ENCODE data around the gene HLA-DRA. TPM values are rescaled to one million over a fixed set of nuclear protein-coding genes. Genes with fewer than 3 reads are reported as not detected.

HLA-DRA gene
- polyA plus RNA-seq, 2 of the 4 experiments (the other 2 are of a cell fraction) = not detected

DNA sequence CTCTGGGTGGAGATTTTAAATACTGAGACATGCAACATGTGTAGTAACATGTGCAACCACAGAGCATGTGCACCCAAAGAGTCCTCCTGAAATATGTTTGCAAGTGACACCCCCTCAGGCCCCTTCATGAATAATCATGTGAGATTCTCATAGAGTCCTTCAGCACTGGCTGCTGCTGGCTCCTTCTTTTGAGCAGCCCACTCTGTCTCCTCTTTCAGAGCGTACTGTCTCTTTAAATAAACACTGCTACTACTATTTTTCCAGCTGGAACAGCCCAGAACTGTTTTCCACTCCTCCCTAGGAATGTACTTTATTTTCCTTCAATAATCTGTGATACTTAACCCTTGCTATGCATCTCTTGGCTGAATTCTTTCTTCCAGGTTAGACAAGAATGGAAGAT is 48.4 kb downstream of the HLA-DRA start:
- DNase-seq (ENCODE audit: low read depth in 1 of 2, low spot score in 1 of 2) (no peak), ATAC-seq (no peak), FAIRE-seq (no peak)
- TF ChIP-seq BHLHE40 (IDR thresholded peaks at IDR 0.05; ENCODE audit: low read depth, low read length) (no peak), CHD4 (IDR thresholded peaks at IDR 0.05; ENCODE audit: borderline replicate concordance) (no peak), CTCF (IDR thresholded peaks at IDR 0.05) (no peak), MAZ (IDR thresholded peaks at IDR 0.05; ENCODE audit: borderline replicate concordance, low read depth, low read length) (no peak), HOXA7 (CRISPR knock-in tag; IDR thresholded peaks at IDR 0.05) (no peak), E2F6 (IDR thresholded peaks at IDR 0.05; ENCODE audit: borderline replicate concordance, low read depth) (no peak), CHD2 (IDR thresholded peaks at IDR 0.05; ENCODE audit: low read length, partially characterized antibody) (no peak), RAD21 (conservative IDR thresholded peaks at IDR 0.05 in 1 of 2, IDR thresholded peaks at IDR 0.05 in 1 of 2) (no peak), MYC (IDR thresholded peaks at IDR 0.05; ENCODE audit: borderline replicate concordance, low read length) (no peak), EHMT2 (IDR thresholded peaks at IDR 0.05; ENCODE audit: low read depth) (no peak), TFCP2L1 (CRISPR knock-in tag; IDR thresholded peaks at IDR 0.05) (no peak), ZNF302 (CRISPR knock-in tag; IDR thresholded peaks at IDR 0.05) (no peak), HOXB13 (CRISPR knock-in tag; IDR thresholded peaks at IDR 0.05; ENCODE audit: low read depth) (no peak), PBX3 (IDR thresholded peaks at IDR 0.05) (no peak), HOXB5 (CRISPR knock-in tag; IDR thresholded peaks at IDR 0.05) (no peak)
- TF ChIP-seq, protein P1, sequence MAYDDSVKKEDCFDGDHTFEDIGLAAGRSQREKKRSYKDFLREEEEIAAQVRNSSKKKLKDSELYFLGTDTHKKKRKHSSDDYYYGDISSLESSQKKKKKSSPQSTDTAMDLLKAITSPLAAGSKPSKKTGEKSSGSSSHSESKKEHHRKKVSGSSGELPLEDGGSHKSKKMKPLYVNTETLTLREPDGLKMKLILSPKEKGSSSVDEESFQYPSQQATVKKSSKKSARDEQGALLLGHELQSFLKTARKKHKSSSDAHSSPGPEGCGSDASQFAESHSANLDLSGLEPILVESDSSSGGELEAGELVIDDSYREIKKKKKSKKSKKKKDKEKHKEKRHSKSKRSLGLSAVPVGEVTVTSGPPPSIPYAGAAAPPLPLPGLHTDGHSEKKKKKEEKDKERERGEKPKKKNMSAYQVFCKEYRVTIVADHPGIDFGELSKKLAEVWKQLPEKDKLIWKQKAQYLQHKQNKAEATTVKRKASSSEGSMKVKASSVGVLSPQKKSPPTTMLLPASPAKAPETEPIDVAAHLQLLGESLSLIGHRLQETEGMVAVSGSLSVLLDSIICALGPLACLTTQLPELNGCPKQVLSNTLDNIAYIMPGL (CRISPR knock-in tag; IDR thresholded peaks at IDR 0.05; ENCODE audit: borderline replicate concordance) = no peak
- TF ChIP-seq, protein P2, sequence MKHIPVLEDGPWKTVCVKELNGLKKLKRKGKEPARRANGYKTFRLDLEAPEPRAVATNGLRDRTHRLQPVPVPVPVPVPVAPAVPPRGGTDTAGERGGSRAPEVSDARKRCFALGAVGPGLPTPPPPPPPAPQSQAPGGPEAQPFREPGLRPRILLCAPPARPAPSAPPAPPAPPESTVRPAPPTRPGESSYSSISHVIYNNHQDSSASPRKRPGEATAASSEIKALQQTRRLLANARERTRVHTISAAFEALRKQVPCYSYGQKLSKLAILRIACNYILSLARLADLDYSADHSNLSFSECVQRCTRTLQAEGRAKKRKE (CRISPR knock-in tag; IDR thresholded peaks at IDR 0.05; ENCODE audit: low read depth) = no peak
- TF ChIP-seq, protein P3, sequence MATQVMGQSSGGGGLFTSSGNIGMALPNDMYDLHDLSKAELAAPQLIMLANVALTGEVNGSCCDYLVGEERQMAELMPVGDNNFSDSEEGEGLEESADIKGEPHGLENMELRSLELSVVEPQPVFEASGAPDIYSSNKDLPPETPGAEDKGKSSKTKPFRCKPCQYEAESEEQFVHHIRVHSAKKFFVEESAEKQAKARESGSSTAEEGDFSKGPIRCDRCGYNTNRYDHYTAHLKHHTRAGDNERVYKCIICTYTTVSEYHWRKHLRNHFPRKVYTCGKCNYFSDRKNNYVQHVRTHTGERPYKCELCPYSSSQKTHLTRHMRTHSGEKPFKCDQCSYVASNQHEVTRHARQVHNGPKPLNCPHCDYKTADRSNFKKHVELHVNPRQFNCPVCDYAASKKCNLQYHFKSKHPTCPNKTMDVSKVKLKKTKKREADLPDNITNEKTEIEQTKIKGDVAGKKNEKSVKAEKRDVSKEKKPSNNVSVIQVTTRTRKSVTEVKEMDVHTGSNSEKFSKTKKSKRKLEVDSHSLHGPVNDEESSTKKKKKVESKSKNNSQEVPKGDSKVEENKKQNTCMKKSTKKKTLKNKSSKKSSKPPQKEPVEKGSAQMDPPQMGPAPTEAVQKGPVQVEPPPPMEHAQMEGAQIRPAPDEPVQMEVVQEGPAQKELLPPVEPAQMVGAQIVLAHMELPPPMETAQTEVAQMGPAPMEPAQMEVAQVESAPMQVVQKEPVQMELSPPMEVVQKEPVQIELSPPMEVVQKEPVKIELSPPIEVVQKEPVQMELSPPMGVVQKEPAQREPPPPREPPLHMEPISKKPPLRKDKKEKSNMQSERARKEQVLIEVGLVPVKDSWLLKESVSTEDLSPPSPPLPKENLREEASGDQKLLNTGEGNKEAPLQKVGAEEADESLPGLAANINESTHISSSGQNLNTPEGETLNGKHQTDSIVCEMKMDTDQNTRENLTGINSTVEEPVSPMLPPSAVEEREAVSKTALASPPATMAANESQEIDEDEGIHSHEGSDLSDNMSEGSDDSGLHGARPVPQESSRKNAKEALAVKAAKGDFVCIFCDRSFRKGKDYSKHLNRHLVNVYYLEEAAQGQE (IDR thresholded peaks at IDR 0.05) = no peak
- ChIA-PET POLR2A (no interaction called here), CTCF (no interaction called here)
- no peaks in the 10 kb centered on the region for H3K9me3 ChIP-seq
- no peak overlapping the region for H3K27ac ChIP-seq
- H3K4me3 ChIP-seq = no peak overlapping the region
- no peaks in the 10 kb centered on the region for H3K4me1 ChIP-seq
- WGBS (ENCODE audit: missing lambda C conversion rate) = 21% methylated on average over 1 of the region's 1 CpG
- no peak overlapping the region for H3K4me2 ChIP-seq

Measured in A549 (cell line).